OCI-LY3 (cell line): ENCODE data around the gene DROSHA.

ENCODE experiments used
- H2AFZ ChIP-seq: fragments of 200-600, 300-600 bp; shearing (Covaris generic); 2 replicates; pipeline ENCODE4 v1.6.0; 2014; ENCODE audit warnings: antibody characterized with exemption, low read depth, low read length
- H3K27ac ChIP-seq: fragments of 200-600, 300-600 bp; sonication (generic); 2 replicates; pipeline ENCODE4 v1.5.1; 2014; ENCODE audit warnings: mild to moderate bottlenecking, low read length, moderate library complexity, mixed read lengths
- H3K27me3 ChIP-seq: fragments of 200-600, 300-600 bp; sonication (generic); 2 replicates; pipeline ENCODE4 v1.6.1; 2014; ENCODE audit warnings: low read depth, low read length, mixed read lengths
- H3K36me3 ChIP-seq: fragments of 200-600, 300-600 bp; sonication (generic); replicated peaks from 2 replicates; pipeline ENCODE3; 2014; ENCODE audit warnings: low read depth, low read length, mixed read lengths
- H3K4me1 ChIP-seq: fragments of 300-600, 200-600 bp; sonication (generic); 2 replicates; pipeline ENCODE4 v1.6.1; 2014; ENCODE audit warnings: low read length, mixed read lengths
- H3K4me2 ChIP-seq: fragments of 200-600, 300-600 bp; sonication (generic); 2 replicates; pipeline ENCODE4 v1.6.1; 2014; ENCODE audit warnings: low read length, mixed read lengths
- H3K4me3 ChIP-seq: fragments of 300-600, 200-600 bp; sonication (generic); 2 replicates; pipeline ENCODE4 v1.5.1; 2014; ENCODE audit warnings: antibody characterized with exemption, mild to moderate bottlenecking, low read length, moderate library complexity
- H3K79me2 ChIP-seq: fragments of 300-600, 200-600 bp; shearing (Covaris generic); 2 replicates; pipeline ENCODE4 v1.6.1; 2014; ENCODE audit warnings: mild to moderate bottlenecking, low read length, mixed read lengths
- H3K9ac ChIP-seq: fragments of 300-600, 200-600 bp; shearing (Covaris generic); 2 replicates; pipeline ENCODE4 v1.6.0; 2014; ENCODE audit warnings: mild to moderate bottlenecking, low read length, moderate library complexity
- H3K9me3 ChIP-seq: fragments of 200-600, 300-600 bp; shearing (Covaris generic); 2 replicates; pipeline ENCODE4 v1.6.1; 2014; ENCODE audit warnings: low read length, mixed read lengths; ENCODE audit not compliant: insufficient read depth
- H4K20me1 ChIP-seq: fragments of 200-600, 300-600 bp; sonication (generic); 2 replicates; pipeline ENCODE4 v1.6.1; 2016; ENCODE audit warnings: low read length, mixed read lengths; ENCODE audit not compliant: insufficient read depth
- EZH2phosphoT487 ChIP-seq: fragments of 200-600 bp; shearing (Covaris generic); IDR thresholded peaks from 2 replicates; pipeline ENCODE4 v1.6.1; 2018; ENCODE audit warnings: antibody characterized with exemption, mixed run types, low read depth
- TF ChIP-seq, protein P1 (sequence below): fragments of 200-600, 300-600 bp; sonication (generic); IDR thresholded peaks from 2 replicates; pipeline ENCODE4 v1.5.1; 2014; ENCODE audit warnings: antibody characterized with exemption, low read length, low read depth

The DROSHA gene

DNA sequence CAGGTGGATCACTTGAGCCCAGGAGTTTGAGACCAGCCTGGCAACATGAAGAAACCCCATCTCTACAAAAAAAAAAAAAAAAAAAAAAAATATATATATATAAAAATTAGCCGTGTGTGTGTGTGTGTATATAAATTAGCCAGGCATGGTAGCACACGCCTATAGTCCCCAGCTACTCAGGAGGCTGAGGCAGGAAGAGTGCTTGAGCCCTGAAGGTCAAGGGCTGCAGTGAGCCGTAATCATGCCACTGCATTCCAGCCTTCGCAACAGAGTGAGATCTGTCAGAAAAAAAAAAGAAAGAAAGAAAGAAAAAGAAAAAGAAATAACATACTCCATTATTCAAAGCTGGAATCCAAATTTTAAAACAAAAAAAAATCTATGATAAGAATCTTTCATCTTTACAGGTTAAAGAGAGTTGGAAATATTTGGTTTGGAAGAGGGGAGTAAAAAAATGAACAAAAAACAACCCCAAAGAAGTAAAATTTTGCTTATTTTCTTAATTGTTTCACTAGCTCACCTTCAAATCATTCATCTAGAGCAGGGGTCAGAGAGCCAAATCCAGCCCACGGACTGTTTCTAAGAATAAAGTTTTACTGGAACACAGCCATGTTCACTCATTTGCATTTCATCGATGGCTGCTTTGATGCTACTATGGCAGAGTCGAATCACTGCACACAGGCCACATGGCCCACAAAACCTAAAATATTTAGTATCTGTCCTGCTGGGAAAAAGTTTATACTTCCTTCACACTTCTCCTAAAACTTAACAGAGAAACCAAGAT, 109.9 kb downstream of the DROSHA start:
- Histone ChIP-seq H3K79me2 (no peaks in the 10 kb centered on the region), H3K27me3 (no peaks in the 10 kb centered on the region), H3K27ac (no peak overlapping the region), H3K36me3 (peaks cover 8% of the 10 kb centered on the region), H3K4me1 (no peaks in the 10 kb centered on the region), H3K4me3 (no peak overlapping the region), H3K4me2 (no peak overlapping the region), H2AFZ (no peak overlapping the region), H3K9ac (no peak overlapping the region), H4K20me1 (no peaks in the 10 kb centered on the region), H3K9me3 (no peaks in the 10 kb centered on the region)
- TF ChIP-seq, protein P1, sequence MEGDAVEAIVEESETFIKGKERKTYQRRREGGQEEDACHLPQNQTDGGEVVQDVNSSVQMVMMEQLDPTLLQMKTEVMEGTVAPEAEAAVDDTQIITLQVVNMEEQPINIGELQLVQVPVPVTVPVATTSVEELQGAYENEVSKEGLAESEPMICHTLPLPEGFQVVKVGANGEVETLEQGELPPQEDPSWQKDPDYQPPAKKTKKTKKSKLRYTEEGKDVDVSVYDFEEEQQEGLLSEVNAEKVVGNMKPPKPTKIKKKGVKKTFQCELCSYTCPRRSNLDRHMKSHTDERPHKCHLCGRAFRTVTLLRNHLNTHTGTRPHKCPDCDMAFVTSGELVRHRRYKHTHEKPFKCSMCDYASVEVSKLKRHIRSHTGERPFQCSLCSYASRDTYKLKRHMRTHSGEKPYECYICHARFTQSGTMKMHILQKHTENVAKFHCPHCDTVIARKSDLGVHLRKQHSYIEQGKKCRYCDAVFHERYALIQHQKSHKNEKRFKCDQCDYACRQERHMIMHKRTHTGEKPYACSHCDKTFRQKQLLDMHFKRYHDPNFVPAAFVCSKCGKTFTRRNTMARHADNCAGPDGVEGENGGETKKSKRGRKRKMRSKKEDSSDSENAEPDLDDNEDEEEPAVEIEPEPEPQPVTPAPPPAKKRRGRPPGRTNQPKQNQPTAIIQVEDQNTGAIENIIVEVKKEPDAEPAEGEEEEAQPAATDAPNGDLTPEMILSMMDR: no peak
- no peak for TF ChIP-seq EZH2phosphoT487

GRCh38 chr5:31417512-31417911, 114.4 kb downstream of the DROSHA start:
- H4K20me1 ChIP-seq: no peaks in the 10 kb centered on the region
- H3K4me2 ChIP-seq: no peak overlapping the region
- TF ChIP-seq EZH2phosphoT487: no peak
- no peak overlapping the region for H3K27ac ChIP-seq
- no peaks in the 10 kb centered on the region for H3K9me3 ChIP-seq
- H3K9ac ChIP-seq: no peak overlapping the region
- H2AFZ ChIP-seq: no peak overlapping the region
- no peak overlapping the region for H3K4me3 ChIP-seq
- peaks cover 8% of the 10 kb centered on the region for H3K36me3 ChIP-seq
- no peaks in the 10 kb centered on the region for H3K27me3 ChIP-seq
- no peaks in the 10 kb centered on the region for H3K4me1 ChIP-seq
- no peaks in the 10 kb centered on the region for H3K79me2 ChIP-seq

DNA sequence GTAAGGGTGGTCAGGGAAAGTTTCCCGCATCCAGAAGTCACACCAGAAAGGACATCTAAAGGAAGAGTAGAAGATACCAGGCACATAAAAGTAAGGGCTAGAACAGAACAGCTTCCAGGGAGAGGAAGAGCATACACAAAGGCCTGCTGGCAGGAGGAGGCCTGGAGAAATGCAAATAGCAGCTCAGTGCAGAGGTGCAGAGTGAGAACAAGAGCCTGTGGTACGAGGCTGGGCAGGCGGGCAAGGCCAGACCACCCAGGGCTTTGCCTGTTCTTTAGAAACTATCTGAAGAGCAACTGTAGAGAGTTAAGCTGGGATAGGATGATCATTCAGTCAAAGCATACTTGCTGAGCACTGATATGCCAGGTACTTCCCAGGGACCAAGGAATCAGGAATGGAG, 115.3 kb downstream of the DROSHA start:
- TF ChIP-seq, protein P1: no peak
- no peak for TF ChIP-seq EZH2phosphoT487
- no peak overlapping the region for H3K4me3 ChIP-seq
- peaks cover 8% of the 10 kb centered on the region for H3K36me3 ChIP-seq
- no peak overlapping the region for H3K27ac ChIP-seq
- no peak overlapping the region for H3K9ac ChIP-seq
- no peak overlapping the region for H2AFZ ChIP-seq
- H3K4me1 ChIP-seq: no peaks in the 10 kb centered on the region
- no peaks in the 10 kb centered on the region for H3K79me2 ChIP-seq
- H3K9me3 ChIP-seq: no peaks in the 10 kb centered on the region
- H4K20me1 ChIP-seq: no peaks in the 10 kb centered on the region
- no peaks in the 10 kb centered on the region for H3K27me3 ChIP-seq
- no peak overlapping the region for H3K4me2 ChIP-seq

- Histone ChIP-seq H3K9ac (no peak overlapping the region), H3K4me1 (no peaks in the 10 kb centered on the region), H2AFZ (no peak overlapping the region), H3K9me3 (no peaks in the 10 kb centered on the region), H3K4me2 (no peak overlapping the region), H3K36me3 (peaks cover 6% of the 10 kb centered on the region), H4K20me1 (no peaks in the 10 kb centered on the region), H3K79me2 (no peaks in the 10 kb centered on the region), H3K4me3 (no peak overlapping the region), H3K27me3 (no peaks in the 10 kb centered on the region), H3K27ac (no peak overlapping the region)
- TF ChIP-seq, protein P1: no peak
- TF ChIP-seq EZH2phosphoT487: no peak
These were observed 115.9 kb downstream of the DROSHA start for GRCh38 chr5:31415960-31416359.
